ENCODE measurements around the gene CDH1.

GRCh38 chr16:68746951-68747350 is 9.9 kb downstream of the CDH1 start:
- no peak for TF ChIP-seq CTCF (IDR thresholded peaks at IDR 0.05)
- no peak for TF ChIP-seq ZFX (IDR thresholded peaks at IDR 0.05; ENCODE audit: borderline replicate concordance)
